Measurements from ENCODE around the gene LCOR.
"Not testable (repeated sequence)": the region's sequence is repeated elsewhere in the genome, so short reads cannot be mapped to it uniquely, and the experiment has no call there.

The LCOR gene

DNA sequence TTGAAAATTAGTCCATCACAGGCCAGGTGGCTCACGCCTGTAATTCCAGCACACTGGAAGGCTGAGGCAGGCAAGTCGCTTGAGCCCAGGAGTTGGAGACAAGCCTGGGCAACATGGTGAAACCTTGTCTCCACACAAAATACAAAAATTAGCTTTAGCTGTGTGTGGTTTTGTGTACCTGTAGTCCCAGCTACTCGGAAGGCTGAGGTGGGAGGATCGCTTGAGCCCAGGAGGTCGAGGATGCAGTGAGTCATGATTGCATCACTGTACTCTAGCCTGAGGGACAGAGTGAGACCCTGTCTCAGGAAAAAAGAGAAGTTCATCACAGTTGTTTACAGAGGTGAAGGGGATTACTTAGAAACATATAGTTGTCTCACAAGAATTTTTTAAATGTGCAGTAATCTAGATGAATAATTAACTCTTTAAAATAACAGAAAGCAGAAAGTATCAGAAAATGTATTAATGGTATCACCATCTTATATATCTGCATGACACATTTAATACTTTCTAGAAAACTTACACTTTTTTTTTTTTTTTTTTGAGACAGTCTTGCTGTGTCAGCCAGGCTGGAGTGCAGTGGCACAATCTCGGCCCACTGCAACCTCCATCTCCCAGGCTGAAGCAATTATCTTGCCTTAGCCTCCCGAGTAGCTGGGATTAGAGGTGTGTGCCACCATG lies 8.9 kb downstream of the LCOR start:
- DNase-seq: peak; percentile 15

DNA sequence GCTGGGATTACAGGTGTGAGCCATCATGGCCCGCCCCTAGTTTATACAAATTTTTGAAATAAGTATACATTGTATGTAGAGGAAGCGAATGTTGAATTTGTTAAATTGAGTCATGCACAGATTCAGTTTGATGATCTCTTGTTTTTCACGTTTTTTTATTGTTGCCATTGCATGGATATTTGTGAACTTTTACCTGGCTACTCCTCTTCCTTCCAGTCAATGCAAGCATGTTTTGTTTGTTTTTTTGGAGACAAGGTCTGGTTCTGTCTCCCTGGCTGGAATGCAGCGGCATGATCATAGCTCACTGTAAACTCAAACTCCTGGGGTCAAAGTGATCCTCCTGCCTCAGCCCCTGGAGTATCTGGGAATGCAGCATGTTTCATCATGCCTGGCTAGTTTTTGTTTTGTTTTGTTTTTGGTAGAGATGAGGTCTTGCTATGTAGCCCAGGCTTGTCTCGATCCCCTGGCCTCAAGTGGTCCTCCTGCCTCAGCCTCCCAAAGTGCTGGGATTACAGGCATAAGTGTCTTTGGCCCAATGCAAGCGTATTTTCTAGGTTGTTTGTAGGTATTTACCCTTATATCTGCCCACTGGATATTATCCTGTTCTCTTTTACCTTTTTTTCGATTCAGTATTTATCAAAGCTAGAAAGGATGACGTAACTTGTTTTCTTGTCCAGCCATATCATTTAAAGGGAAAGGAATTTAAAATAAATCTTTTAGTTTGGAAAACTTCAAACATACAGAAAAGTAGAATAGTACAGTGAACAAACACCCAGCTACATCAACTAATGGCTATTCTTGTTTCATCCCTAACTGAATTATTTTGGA lies 11.0 kb downstream of the LCOR start:
- DNase-seq: no peak

DNA sequence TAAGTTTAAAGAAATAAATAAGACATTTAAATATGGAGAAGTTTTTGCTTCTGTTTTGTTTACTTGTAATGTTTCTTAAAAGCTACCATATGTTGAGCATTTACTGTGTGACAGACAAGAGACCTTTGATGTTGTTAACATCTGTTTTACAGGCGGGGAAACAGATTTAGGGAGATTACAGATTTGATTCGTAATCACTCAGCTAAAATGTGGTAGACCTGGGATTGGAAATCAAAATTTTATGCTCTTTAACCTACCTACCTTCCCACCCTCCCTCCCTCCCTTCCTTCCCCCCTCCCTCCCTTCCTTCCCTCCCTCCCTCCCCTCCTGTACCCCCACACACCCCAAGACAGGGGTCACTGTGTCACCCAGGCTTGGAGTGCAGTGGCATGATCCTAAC lies 11.7 kb downstream of the LCOR start:
- DNase-seq: no peak

DNA sequence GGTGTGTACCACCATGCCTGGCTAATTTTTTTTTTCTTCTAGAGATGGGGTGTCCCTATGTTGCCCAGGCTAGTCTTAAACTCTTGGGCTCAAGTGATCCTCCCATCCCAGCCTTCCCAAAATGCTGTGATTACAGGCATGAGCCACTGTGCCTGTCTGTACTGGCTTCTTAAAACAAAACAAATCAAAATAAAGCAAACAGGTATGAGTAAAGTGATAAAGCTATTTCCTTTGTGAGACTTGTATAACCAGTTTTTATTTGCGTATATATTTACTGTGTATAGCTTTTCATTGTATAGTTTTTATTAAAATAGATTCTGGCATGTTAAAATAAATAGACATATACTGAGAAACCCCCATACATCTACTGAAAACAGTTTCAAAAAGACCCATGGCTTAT lies 14.3 kb downstream of the LCOR start:
- DNase-seq: no peak

DNA sequence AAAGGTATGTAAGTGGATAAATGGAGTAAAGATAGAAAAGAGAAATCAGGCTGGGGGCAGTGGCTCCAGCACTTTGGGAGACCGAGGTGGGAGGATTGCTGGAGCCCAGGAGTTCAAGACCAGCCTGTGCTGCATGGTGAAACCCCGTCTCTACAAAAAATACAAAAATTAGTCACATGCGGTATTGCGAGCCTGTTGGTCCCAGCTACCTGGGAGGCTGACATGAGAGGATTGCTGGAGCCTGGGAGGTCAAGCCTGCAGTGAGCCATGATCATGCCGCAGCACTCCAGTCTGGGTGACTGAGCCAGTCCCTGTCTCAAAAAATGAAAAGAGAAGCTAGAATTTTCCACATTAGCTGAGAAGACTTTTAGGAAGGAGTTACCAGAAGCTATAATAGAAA lies 14.8 kb downstream of the LCOR start:
- DNase-seq: no peak

DNA sequence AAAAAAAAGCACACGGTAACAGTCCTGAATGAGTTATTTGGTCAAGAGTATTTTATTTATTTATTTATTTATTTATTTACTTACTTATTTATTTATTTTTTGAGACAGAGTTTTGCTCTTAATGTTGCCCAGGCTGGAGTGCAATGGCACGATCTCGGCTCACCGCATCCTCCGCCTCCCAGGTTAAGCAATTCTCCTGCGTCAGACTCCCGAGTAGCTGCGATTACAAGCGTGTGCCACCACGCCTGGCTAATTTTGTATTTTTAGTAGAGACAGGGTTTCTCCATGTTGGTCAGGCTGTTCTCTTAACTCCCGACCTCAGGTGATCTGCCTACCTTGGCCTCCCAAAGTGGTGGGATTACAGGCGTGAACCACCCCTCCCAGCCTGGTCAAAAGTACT lies 15.3 kb downstream of the LCOR start:
- DNase-seq: not testable (repeated sequence)

DNA sequence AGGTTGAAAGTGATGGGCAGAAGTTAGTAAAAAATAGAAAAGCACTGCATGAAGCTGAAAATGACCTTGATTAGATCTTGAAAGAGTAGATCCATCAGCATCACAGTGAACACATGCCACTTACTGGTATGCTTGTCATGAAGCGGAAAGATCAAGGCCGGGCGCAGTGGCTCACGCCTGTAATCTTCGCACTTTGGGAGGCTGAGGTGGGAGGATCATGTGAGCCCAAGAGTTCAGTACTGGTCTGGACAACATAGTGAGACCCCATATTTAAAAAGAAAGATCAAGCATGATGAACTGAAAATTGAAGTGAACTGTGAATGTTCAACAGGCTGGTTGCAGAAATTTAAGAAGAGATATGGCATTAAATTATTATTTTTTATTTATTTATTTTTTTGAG lies 18.0 kb downstream of the LCOR start:
- DNase-seq: no peak

DNA sequence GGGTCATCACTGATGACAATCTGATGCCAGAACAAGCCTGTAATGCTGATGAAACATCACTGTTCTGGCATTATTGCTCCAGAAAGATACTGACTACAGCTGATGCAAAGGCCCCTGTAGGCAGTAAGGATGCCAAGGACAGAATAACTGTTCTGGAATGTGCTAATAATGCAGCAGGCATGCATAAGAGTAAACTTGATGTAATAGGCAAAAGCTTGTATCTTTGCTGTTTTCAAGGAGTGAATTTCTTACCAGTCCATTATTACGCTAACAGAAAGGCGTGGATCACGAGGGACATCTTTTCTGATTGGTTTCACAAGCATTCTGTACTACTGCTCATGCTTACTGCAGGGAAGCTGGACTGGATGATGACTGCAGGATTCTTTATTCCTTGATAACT lies 18.7 kb downstream of the LCOR start:
- DNase-seq: peak; percentile 95

DNA sequence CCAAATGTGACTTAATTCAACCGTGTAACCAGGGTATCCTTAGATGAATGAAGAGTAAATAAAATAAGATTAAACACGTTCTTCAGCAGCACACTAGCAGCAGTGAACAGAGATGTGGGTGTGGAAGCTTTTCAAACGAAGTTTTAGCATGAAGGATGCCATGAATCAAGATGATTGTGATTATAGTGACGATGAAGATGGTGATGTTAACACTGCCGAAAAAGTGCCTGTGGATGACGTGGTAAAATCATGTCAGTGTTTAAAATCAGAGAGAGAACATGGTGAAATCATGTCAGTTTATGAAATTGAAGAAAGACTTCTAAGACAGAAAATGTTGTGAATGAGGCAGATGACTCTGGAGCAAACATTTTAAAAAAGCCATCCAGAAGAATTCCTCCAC lies 19.2 kb downstream of the LCOR start:
- DNase-seq: no peak

DNA sequence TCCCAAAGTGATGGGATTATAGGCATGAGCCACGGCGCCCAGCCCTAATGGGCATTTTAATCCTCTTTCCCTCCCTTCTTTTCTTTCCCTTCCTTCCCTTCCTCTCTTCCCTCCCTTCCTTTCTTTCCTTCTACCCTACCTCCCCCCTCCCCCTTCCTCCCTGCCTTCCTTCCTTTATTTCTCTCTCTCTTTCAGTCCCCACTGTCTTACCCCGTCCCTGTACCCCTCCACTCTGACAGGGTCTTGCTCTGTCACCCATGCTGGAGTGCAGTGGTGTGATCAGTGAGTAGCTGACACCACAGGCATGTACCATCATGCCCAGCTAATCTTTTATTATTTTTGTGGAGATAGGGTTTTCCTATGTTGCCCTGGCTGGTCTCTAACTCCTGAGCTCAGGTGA lies 24.2 kb downstream of the LCOR start:
- DNase-seq: no peak

DNA sequence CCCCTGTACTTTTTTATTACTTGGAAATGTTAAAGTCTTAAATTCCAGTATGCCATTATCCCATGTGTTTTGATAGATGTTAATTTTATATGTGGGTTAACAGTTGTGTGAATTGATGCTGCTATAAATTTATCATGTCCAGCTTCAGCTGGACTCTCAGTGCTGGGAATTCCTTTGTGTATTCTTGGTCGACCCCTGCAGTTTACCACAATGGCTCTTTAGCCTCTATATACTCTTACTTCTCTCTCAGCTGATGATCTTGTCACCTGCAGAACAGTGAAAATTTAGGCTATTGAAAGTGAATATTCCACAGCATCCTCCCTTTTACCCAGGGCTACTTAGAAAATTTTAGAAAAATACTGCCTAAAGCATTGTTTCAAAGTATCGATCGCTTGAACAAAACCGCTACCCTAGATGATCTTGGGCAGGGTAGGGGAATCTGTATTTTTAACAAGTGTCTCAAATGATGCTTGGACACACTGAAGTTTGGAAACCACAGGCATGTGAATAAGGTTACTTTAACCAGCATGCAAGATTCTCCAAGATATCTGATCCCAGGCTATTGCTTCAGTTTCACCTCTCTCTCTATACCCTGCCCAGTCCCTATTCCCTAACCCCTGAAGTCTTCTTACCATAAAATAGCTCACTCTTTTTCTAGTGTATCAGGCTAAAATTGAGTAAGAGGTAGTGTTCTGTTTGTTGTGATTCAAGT lies 25.4 kb downstream of the LCOR start:
- no peak for DNase-seq

DNA sequence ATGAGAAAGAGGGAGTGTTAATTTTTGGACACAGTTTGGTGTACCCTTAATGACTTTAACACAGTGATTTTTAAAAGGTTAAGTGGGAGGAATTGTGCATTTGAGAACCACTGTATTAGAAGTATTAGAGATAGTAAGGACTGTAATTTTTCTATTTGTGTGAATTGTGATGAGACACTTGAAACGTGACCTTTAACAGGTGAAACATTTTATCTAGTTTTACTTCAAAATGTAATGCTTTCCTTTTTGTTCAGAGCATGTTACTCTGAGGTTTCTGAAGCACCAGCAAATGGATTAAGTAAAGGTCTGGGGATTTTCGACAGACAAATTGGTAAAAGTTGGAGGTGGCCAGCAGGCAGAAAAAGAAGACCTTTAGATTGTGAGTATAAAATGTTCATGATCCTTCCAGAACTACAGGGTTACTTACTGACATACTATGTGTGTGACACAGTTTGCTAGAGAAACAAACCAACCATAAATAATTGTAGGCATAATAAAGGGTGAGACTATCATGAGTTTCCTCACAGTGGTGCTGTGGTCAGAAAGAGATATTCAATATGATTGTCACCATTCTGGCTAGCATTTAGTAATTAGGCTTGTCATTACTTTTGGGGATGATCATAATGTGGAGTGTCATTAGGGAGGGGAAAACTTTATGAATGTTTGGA lies 26.1 kb downstream of the LCOR start:
- DNase-seq: no peak

DNA sequence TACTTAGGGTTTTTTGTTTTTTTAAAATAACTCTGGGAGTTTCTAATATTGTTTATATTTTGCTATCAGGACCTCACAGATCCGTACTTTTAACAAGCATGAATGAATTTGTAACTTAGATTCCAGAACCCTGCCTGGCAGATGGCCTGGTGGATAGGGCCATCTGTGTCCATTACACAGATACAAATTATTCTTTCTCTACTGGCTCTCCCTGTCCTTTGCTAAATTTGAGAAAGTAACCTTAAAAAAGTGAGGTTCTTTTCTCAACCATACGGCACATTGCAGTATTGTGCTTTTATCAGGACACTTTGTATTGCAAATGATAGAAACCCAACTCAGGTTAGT lies 26.6 kb downstream of the LCOR start:
- no peak for DNase-seq

DNA sequence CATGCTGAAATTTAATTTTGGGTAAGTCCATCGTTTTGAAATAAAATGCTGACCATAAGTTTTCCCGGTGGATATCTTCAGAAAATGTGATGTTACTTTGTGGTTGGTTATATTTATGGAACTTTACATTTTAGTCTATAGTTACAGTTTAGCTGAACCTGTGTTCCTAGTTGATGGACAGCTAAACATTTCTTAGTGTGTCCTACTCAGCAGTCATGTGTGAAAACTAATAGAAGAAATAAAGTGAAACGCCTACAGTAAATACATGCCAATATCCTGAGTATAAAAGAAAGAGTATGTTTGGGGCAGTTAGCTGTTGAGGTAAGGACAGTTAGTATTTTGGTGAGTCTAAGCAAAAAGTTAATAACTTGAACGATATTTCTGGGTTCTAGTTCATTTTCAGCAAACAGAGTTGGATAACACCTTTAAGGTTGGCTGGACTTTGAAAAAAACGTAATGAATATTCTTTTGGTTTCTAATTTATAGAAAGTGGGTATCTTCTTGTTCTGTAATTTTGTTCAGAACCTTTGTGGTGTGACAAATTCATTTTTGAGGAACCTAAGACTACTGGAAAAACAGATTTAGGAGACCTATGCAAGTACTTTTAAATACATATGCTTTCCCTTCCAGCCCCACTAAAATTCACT lies 28.7 kb downstream of the LCOR start:
- DNase-seq: no peak

DNA sequence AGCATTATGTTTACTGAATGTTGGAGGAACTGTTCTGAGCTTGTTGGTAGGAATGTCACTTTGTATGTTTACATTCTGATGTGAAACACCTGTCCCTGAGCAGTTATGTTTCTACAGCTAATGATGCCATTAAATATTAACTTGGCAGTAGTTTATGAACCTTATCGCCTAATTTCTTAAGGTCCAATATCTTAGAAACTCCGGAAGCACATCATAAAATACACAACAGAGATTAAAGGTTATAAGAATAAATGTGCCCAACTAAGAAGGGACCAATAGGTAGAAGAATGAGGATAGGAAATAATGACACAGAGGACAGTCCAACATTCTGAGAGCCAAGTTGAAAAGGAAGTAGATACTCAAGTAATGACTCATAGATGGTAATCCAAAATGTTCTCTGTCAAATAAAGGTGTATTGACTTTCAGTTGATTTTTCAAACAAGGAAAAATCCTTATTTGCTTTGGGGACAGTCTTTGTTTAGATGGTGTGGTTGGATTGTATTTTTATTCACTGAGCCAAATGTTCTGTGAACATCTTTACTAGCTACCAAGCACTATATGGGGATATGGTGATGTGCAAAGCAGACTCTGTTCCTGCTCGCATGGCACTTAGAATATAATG lies 31.9 kb downstream of the LCOR start:
- DNase-seq: peak; percentile 34

DNA sequence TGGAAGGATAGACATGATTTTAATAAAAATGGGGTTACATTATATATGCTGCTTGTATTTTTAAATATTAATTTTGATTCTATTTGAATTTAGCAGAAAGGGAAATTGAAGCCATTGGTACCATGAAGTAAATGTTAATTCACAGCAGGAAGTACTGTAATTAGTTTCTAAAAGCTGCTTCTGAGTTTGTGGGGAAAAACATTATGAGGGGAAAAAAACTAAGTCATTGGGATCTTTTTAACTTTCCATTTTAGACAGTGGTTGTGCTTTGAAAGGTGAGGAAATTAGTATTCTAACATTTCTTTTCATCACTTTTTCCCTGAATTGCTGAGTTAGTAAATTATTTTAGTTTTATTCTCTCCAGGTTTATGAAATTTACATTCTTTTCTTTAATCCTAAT lies 41.0 kb downstream of the LCOR start:
- no peak for DNase-seq

DNA sequence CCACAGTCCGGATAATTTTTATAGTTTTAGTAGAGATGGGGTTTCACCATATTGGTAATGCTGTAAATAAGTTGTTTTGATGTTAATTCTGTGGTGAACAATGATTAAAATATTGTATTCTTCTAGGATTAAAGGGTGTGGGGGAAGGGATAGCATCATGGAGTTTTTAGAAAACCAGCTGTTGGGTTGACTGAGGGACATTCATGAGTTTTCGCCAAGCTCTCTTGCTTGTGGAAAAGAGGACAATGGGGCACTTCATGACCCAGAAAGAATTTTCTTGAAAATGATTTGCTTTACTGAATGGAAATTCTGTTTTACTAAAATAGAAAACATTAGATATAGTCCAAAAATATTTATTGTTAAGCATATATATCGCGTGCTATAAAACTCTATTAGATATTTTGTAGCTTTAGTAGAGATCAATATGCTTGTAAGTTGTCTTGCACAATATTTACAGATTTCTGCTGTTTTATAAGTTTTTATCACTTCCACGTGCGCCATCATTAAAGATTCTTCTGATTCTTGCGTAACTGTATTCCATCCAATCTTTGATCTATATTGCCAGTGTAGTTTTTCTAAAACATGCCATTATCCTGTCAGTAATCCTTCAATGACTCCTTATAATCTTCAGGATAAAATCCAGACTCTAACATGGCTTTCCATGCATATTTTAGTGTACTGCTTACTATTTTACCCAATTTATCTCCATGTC lies 41.8 kb downstream of the LCOR start:
- no peak for DNase-seq

DNA sequence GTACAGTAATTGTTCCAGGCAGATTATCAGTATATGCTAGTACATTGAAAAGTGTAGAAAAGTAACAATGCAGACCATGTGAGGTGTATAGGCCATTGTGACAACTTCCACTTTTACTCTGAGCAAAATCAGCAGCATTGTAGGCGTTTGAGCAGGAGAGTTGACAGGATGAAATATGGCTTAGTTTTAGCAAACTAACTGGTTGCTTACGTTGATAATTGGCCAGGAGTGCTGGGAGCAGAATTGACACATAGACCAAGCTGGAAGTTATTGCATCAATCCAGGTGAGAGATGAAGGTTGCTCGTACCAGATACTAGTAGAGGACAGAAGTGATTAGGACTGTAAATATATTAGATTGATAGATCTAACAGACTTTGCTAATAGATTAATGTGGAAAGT lies 46.0 kb downstream of the LCOR start:
- DNase-seq: no peak

DNA sequence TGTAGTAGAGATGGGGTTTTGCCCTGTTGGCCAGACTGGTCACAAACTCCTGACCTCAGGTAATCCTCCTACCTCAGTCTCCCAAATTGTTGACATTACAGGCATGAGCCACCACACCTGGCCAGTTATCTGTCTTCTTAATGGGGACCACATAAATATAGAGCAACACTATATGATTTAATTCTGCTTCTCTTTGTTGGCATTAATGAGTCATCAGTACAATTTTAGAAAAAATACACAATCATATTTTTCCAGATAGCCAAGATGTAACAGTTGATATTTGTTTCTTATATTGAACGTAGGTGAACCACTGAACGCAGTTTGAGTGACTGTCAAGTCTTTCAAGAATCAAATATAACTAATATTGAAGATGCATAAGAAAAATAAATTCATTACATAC lies 48.5 kb downstream of the LCOR start:
- DNase-seq: no peak

DNA sequence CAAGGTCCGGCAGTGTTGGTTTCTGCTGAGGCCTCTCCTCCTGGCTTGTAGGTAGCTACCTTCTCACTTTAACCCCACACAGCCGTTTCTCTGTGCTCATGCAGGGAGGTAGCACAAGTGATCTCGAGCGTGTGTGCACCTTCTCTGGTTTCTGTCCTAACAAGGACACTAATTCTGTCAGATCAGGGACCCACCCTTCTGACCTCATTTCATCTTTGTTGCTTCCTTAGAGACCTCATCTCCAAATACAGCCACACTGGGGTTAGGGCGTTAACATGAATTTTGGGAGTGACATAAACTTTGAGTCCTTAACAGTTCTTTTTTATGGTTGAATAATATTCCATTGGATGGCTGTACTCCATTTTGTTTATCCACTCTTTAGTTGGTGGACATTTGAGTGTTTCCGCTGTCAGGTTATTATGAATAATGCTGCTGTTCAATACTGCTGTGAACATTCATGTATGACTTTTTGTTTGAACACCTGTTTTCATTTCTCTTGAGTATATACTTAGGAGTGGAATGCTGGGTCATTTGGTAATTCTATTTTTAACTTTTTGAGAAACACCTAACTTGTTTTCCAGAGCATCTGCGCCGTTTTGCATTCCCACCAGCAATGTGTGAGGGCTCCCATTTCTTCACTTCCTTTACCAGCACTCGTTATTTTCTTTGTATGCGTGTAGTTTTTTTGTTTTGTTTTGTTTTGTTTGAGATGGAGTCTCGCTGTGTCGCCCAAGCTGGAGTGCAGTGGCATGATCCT lies 57.5 kb downstream of the LCOR start:
- no peak for DNase-seq

DNA sequence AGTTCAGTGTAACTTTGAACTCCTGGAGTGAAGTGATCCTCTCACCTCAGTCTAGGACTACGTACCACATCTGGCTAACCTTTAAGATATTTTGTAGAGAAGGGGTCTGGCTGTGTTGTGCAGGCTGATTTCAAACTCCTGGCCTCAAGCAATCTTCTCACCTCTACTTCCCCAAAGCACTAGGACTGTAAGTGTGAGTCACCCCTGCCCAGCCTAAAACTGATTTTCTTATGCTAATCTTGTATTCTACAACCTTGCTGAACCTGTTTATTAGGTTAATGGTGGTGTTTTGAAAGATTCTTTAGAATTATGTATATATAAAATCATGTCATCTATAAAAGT lies 58.0 kb downstream of the LCOR start:
- no peak for DNase-seq
